ENCODE results near the gene CCL8.

The CCL8 gene

DNA sequence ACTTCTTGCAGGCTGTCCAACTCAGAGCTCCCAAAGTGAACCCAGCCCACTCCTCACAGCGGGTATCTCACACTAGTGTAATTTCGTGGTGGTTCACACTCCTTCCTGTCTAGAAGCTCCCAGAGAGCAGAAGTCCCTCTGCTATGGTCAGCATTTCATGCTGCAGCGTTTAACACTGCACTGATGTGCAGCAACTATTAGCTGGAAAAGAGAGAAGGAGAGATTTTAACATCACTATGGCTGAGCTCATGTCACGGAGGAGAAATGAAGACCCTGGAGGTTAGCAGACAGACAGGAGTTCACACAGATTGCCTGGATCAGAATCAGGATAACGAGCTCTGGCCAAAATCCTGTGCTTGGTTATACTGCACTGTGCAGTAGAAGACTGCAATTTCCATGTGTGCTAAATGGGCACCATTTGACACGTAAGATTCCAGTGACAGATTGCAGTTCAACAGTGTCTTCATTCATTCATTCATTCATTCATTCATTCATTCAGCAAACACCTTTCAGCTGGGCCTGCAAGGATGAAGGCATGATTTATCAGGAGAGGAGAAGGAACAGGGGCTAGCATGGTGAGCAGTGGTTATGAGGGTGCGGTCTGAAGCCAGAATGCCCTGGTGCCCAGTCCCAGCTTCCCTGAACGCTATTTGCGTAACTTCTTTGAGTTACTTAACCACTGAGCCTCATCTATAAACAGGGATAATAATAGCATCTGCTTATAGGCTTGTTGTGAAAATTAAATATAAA lies 49.1 kb downstream of the CCL8 start:
- DNase-seq: no peak

DNA sequence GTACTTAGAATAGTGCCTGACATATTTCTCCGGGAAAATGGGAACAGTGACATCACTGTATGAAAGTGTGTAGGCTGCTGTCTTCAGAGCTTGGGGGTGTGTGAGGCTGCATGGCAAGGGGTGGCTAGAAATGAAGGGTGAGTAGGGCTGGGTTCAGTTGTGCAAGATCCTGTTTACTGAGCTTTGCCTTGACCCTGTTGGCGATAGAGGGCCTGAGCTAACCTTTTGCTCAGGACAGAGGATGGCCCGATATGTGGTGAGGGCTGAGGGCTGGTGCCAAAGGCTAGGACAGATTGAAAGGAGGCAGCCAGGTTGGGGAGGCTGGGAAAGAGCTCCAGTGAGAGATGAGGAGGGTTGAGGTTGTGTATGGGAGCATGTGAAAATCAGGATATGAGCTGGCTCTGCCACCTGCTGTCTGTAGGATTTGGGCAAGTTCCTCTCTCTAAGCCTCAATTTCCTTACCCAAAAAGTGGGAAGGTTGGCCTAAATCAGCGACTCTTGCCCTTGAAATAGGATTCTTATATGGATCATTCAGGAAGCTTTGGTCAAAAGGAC lies 49.8 kb downstream of the CCL8 start:
- no peak for DNase-seq

DNA sequence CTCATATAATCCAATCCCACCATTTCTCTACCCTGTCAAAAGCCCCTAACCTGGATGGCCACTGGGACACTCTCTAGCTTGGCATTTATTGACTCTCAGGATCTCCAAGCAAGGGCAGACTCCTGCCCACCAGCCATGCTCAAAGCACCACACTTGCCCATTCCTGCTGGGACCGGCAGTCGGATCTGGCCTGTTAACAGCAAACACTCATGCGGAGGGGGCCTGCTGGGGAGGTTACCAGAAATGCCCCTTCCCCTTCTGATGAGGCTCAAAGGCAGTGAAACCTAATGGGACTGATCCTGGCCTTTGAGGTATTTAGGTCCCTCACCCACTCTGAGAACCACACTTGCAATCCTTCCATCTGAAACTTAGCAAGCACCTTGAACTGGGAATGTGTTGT lies 50.3 kb downstream of the CCL8 start:
- DNase-seq: no peak

DNA sequence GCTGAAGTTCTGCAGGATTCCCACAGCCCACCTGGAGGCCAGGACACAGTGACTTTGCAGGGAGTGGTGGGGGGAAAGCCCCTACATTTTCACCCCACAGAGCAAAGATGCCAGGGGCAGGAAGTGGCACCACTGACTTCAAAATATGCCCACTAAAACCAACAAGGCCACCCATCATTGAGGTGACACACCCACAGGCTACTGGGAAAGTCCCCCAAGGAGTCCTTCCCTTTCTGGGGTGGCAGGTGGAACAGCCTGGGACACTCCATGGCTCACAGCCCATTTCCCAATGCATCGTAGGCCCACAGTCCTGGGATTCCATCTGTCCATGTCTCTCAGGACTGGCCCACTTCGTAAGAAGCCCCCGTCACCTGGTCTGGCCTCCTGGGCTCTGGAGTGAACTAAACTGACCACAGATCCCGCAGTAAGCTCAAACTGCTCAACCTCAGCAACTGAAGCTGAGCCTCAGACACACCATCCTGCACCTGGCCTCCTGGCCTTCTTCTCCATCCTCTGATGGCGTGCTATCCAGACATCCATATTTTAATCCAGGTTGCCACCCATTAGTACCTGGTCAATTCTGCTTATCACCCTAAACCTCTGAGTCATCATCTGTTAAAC lies 51.3 kb downstream of the CCL8 start:
- DNase-seq: no peak

DNA sequence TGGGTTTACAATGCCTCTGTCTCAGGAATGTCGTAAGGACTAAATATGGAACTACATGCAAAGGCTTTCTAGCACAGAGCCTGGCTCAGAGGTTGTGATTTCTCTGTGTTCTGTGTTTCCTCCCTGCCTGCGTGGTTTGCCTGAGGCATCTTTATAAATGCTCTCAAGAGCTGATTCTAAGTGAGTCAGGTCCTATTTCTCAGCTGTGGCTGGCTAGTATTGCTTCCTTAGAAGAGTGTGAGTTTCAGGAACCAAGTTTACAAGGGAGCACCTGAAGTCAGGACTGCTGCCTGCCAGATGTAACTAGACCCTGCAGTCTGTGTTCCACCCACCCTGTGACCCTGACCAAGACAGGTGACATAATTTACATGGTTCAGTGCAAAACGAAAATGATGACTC lies 51.8 kb downstream of the CCL8 start:
- no peak for DNase-seq

Data from CD4-positive, alpha-beta T cell treated with Interleukin-4 for 4 hours (primary cell).